Calu3 (cell line): ENCODE results near the gene AKR1C2. TPM values are rescaled to one million over a fixed set of nuclear protein-coding genes. Genes with fewer than 3 reads are reported as not detected.
A peak's percentile ranks its signal among the peaks of the same experiment; 100 is the strongest.
"Not testable (repeated sequence)": the region's sequence is repeated elsewhere in the genome, so short reads cannot be mapped to it uniquely, and the experiment has no call there.

Experiments
- BruUV-seq: library from RNA; stranded (reverse); fragments of 400-500 nt; replicated peaks from 2 replicates; lab custom pipeline; 2021; lab: Mats Ljungman, UMichigan
- CTCF ChIA-PET: fragments of 300-600 bp; sonication (Branson Sonifier 250); formaldehyde crosslinking; loops from one replicate; lab custom pipeline; 2022; ENCODE audit warnings: antibody characterized with exemption; lab: Charles Lee
- DNase-seq: peaks from one replicate; pipeline ENCODE4 v3.0.0; 2022
- H3K27ac Mint-ChIP-seq: one replicate; pipeline ENCODE4 v1.8.0; 2022; ENCODE audit warnings: mixed read lengths; ENCODE audit not compliant: unreplicated experiment
- H3K27me3 Mint-ChIP-seq: one replicate; pipeline ENCODE4 v1.8.0; 2022; ENCODE audit warnings: mixed read lengths; ENCODE audit not compliant: unreplicated experiment
- H3K36me3 Mint-ChIP-seq: one replicate; pipeline ENCODE4 v1.8.0; 2022; ENCODE audit warnings: mild to moderate bottlenecking, moderate library complexity, mixed read lengths; ENCODE audit not compliant: insufficient read depth, unreplicated experiment
- H3K4me1 Mint-ChIP-seq: one replicate; pipeline ENCODE4 v1.8.0; 2022; ENCODE audit warnings: mild to moderate bottlenecking, low read depth, mixed read lengths; ENCODE audit not compliant: unreplicated experiment
- H3K4me3 Mint-ChIP-seq: one replicate; pipeline ENCODE4 v1.8.0; 2022; ENCODE audit warnings: mild to moderate bottlenecking, low read depth, moderate library complexity, mixed read lengths; ENCODE audit not compliant: unreplicated experiment
- H3K9me3 Mint-ChIP-seq: one replicate; pipeline ENCODE4 v1.8.0; 2022; ENCODE audit warnings: low read depth, mixed read lengths; ENCODE audit not compliant: unreplicated experiment
- intact Hi-C: fragments of 100-400 bp; cut with micrococcal nuclease; formaldehyde crosslinking; loops from one replicate; pipeline ENCODE4 v1.10.0; 2022; ENCODE audit not compliant: unreplicated experiment
- total RNA-seq: library from RNA; stranded (reverse); gene quantifications from 2 replicates; pipeline ENCODE4 v1.2.3, GENCODE V29; 2022
- TF ChIP-seq, protein P1 (sequence below): fragments of 200-600 bp; IDR thresholded peaks from one replicate; pipeline ENCODE4 v1.8.0; 2022; ENCODE audit warnings: antibody characterized with exemption; ENCODE audit not compliant: unreplicated experiment

Gene AKR1C2
- total RNA-seq, 1 experiment from 2014 or later: 10.6 TPM

DNA sequence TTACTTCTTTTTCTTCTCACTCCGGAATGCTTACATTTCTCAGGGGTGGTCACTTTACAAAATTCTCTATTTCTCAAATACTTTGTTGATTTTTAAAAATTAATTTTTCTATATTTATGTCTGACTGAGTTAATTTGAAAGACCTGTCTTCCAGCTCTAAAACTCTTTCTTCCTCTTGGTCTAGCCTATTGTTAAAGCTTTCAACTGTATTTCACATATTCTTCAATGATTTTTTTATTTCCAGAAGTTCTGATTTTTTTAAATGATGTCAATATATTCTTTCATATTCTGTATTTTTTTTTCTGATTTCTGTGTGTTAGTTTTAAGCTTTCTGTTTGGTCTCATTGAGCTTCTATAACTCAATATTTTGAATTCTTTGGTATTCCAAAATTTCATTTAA, 27.3 kb upstream of the AKR1C2 start:
- no peak overlapping the region for H3K4me3 Mint-ChIP-seq
- H3K27ac Mint-ChIP-seq: no peak overlapping the region
- no TSS peak for BruUV-seq
- peaks cover 5% of the 10 kb centered on the region for H3K9me3 Mint-ChIP-seq
- intact Hi-C loops: no loop called here
- H3K27me3 Mint-ChIP-seq: no peaks in the 10 kb centered on the region
- TF ChIP-seq, protein P1, sequence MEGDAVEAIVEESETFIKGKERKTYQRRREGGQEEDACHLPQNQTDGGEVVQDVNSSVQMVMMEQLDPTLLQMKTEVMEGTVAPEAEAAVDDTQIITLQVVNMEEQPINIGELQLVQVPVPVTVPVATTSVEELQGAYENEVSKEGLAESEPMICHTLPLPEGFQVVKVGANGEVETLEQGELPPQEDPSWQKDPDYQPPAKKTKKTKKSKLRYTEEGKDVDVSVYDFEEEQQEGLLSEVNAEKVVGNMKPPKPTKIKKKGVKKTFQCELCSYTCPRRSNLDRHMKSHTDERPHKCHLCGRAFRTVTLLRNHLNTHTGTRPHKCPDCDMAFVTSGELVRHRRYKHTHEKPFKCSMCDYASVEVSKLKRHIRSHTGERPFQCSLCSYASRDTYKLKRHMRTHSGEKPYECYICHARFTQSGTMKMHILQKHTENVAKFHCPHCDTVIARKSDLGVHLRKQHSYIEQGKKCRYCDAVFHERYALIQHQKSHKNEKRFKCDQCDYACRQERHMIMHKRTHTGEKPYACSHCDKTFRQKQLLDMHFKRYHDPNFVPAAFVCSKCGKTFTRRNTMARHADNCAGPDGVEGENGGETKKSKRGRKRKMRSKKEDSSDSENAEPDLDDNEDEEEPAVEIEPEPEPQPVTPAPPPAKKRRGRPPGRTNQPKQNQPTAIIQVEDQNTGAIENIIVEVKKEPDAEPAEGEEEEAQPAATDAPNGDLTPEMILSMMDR: no peak
- CTCF ChIA-PET: no interaction called here
- no peak for DNase-seq
- peaks cover 5% of the 10 kb centered on the region for H3K36me3 Mint-ChIP-seq
- H3K4me1 Mint-ChIP-seq: peaks cover 32% of the 10 kb centered on the region

DNA sequence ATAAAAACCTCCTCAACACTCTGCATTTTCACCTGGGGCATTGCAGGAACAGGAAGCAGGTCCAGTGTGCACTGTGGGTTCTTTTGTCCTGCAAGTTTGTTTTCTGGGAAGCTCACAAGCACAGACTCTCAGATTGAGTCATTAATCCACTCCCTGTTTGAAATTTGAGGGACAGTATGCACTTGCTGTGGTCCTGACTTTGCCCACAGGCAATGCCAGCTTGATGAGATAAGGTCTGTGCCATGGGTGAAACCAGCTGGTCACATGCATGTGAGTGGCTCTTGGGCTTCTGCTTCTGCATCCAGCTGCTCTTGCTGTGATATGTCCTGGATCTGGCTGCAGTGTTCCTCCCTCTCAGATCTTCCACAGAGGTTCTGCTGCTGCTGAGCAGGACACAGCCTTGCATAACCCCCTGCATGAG, 21.8 kb upstream of the AKR1C2 start:
- H3K9me3 Mint-ChIP-seq, BruUV-seq, H3K36me3 Mint-ChIP-seq, intact Hi-C loops, H3K27me3 Mint-ChIP-seq, H3K27ac Mint-ChIP-seq, H3K4me3 Mint-ChIP-seq, CTCF ChIA-PET: not testable (repeated sequence)
- peak; percentile 28 for DNase-seq
- H3K4me1 Mint-ChIP-seq: peaks cover 40% of the 10 kb centered on the region

DNA sequence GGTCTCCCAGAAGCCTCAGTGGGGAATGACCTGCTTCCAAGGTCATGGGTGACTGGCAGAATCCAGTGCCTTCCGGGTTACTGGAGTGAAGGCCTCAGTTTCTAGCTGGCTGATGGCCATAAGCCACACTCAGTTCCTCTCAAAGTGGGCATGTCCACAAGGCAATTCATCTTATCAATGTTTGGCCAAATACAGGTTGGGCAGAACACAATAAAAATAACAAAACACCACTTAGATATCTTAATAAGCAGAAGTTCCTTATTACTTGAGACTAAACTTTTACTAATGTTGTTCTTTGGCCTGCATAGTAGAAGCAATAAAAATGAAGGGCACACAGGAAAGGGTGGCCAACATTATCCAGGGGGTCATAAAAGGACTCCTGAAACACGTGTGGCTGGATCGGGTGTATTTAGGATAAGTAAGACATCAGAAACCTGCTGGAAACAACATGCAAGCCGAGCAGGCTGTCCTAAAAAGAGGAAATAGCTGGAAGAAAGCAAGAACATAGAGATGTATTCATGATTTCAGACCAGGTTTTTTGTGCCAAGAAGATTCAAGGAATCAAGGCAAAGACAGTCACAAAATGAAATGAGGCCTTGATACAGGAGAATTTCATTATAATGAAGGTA, 19.6 kb upstream of the AKR1C2 start:
- Mint-ChIP-seq H3K27ac (no peak overlapping the region), H3K4me3 (no peak overlapping the region), H3K36me3 (no peaks in the 10 kb centered on the region), H3K27me3 (no peaks in the 10 kb centered on the region), H3K9me3 (peaks cover 5% of the 10 kb centered on the region), H3K4me1 (peaks cover 61% of the 10 kb centered on the region)
- CTCF ChIA-PET: interaction anchor here (1.0 kb wide), 1 partner anchor 317 kb away, joined by 3 read pairs; no protein-coding TSS in a partner anchor
- DNase-seq: no peak
- TF ChIP-seq, protein P1: no peak
- intact Hi-C loops: no loop called here
- no TSS peak for BruUV-seq

DNA sequence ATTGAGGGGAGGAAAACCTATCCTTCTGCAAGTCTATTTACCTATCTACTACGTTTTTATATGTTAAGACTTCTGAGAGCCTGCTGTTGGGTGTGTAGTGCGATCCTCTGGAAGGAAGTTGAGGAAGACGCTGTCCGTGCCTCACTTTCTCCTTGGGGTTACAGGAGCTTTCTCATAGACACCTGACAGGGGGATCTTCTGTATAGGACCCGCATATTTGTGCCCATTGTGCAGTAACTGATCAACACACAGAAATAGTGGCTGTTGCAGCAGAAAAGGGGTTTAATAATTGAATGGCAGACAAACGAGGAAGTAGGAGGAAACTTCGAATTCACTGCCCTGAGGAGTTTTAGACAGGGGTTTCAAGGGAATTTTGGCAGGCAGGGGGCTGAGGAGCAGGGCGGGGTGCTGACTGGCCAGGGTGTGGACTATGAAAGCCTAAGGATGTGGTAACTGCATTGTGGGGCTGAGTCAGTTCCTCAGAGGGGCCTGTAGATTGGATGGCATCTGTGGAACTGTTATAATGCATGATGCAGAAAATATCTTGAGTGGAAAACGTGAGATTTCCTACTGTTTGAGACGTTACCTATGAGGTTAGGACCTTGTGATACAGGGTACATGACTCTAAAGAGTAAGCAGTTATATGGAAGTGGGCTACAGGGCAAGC, 18.1 kb upstream of the AKR1C2 start:
- H3K27ac Mint-ChIP-seq, H3K4me3 Mint-ChIP-seq, H3K27me3 Mint-ChIP-seq, CTCF ChIA-PET, H3K9me3 Mint-ChIP-seq, H3K36me3 Mint-ChIP-seq, intact Hi-C loops, DNase-seq, BruUV-seq: not testable (repeated sequence)
- peaks cover 74% of the 10 kb centered on the region for H3K4me1 Mint-ChIP-seq

DNA sequence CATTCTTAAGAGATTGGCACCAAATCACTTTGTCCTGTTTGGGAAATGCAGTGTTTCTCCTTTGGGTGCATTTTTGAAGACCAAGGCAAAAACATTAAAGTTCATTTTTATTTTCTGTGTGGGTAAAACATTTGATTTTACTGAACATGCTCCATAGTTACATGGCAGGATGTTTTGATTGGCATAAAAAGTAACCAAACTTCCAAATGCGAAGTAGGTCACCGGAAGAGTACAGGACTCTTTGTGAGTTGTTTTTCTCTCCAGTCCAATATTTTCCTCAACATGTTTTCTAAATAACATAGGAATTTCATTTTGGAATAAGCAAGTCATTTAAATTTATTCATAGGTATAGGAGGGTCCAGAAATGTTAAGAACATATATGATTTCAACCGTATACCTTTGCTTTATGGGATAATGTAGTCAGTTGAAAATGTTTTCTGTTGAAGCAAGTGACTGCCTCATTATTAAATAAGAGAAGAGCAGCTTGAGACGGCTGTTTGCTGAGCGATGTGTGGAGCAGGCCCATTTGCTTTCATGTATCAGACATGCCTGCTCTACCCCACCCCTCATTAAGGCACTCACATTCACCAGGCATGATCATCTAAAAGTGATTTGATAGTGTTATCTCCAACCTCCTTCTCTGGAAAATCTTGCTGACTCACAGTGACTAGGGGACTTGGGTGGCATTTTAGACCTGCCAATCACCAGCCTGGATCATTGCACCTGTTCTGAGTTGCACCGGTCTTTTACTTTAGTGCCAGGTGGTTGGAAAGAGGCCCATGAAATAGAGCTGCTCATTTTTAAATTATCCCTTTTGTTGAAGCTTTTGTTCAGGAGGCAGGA, 16.3 kb upstream of the AKR1C2 start:
- H3K27me3 Mint-ChIP-seq, H3K9me3 Mint-ChIP-seq, H3K36me3 Mint-ChIP-seq, H3K4me3 Mint-ChIP-seq, BruUV-seq, CTCF ChIA-PET: not testable (repeated sequence)
- Mint-ChIP-seq H3K4me1 (peaks cover 73% of the 10 kb centered on the region), H3K27ac (peak overlapping the region; percentile 90)
- intact Hi-C loops: loop anchor here (1.0 to 5.0 kb wide), 2 partner anchors 74 to 412 kb away; partner anchors contain the start of gene AKR1C3
- peak; percentile 40 for DNase-seq

DNA sequence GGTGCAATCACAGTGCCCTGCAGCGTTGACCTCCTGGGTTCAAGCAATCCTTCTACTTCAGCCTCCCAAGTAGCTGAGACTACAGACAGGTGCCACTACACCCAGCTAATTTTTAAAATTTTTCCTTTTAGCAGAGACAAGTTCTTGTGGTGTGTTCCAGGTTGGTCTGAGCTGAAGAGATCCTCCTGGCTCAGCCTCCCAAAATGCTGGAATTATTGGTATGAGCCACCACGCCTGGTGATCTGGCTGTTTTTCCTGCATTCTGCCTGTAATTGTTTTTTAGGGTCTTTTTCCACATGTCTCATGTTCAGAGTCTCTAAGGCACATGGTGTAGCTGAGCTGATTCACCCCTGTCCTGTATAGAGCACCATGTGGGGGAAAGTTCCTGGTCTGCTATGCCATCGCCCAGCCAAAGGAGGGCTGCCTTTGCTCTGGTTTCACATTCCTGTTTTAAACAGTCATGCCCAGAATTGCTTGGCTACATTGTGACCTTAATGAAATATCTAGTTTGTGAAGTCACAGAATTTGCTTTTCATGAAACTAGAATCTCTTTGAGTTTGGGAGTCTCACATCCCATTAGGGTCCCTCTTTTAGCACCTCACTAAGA, 15.1 kb upstream of the AKR1C2 start:
- H3K27me3 Mint-ChIP-seq, CTCF ChIA-PET, H3K9me3 Mint-ChIP-seq, H3K36me3 Mint-ChIP-seq, H3K4me3 Mint-ChIP-seq, BruUV-seq: not testable (repeated sequence)
- intact Hi-C loops: loop anchor here (1.0 to 5.0 kb wide), 2 partner anchors 76 to 414 kb away; partner anchors contain the start of gene AKR1C3
- peaks cover 84% of the 10 kb centered on the region for H3K4me1 Mint-ChIP-seq
- peak overlapping the region; percentile 90 for H3K27ac Mint-ChIP-seq
- DNase-seq: peak; percentile 53
